DMS53 treated with DMSO at 0.1 percent for 48 hours (cell line): ENCODE measurements around the gene ZNF576.
"Not testable (repeated sequence)": the region's sequence is repeated elsewhere in the genome, so short reads cannot be mapped to it uniquely, and the experiment has no call there.

Experiments used
- DNase-seq: peaks from one replicate; lab custom pipeline; 2025; ENCODE audit not compliant: unreplicated experiment; lab: John Stamatoyannopoulos, UW

Gene ZNF576

DNA sequence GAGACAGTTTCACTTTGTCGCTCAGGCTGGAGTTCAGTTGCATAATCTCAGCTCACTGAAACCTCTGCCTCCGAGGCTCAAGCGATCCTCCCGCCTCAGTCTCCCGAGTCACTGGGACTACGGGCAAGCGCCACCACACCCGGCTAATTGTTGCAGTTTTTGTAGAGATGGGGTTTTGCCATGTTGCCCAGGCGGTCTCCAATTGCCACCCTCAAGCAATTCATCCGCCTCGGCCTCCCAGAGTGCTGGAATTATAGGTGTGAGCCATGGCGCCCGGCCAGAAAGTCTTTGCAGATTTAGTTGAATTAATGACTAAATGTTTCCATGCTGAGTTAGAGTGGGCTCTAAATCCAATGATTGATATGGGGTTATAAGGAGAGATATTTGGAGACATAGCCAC is 47.8 kb downstream of the ZNF576 start:
- no peak for DNase-seq

GRCh38 chr19:43648633-43649032 is 52.2 kb downstream of the ZNF576 start:
- DNase-seq: no peak

GRCh38 chr19:43649514-43649913 is 53.1 kb downstream of the ZNF576 start:
- no peak for DNase-seq

GRCh38 chr19:43650276-43650675 is 53.9 kb downstream of the ZNF576 start:
- DNase-seq: not testable (repeated sequence)
